Testis (tissue), 2 donors: ENCODE measurements around the gene AVPR2.

ENCODE experiments used
- POLR2A ChIP-seq: fragments of 450-650 bp; IDR thresholded peaks from one replicate; pipeline ENCODE4 v1.6.1; 2017; ENCODE audit warnings: antibody characterized with exemption, mild to moderate bottlenecking, moderate library complexity
- TF ChIP-seq, protein P1 (sequence below), 3 experiments: fragments of 450-650 bp in 2 of 3; fragments of 200-600 bp in 1 of 3; sonication (generic) in 1 of 3; IDR thresholded peaks; one replicate each; pipeline ENCODE4 v1.5.1; 2016 to 2019; ENCODE audit warnings: antibody characterized with exemption in 3 of 3, mild to moderate bottlenecking in 2 of 3, moderate library complexity in 1 of 3

GRCh38 chrX:153903238-153903980 is 1.1 kb upstream of the AVPR2 start:
- TF ChIP-seq, protein P1, sequence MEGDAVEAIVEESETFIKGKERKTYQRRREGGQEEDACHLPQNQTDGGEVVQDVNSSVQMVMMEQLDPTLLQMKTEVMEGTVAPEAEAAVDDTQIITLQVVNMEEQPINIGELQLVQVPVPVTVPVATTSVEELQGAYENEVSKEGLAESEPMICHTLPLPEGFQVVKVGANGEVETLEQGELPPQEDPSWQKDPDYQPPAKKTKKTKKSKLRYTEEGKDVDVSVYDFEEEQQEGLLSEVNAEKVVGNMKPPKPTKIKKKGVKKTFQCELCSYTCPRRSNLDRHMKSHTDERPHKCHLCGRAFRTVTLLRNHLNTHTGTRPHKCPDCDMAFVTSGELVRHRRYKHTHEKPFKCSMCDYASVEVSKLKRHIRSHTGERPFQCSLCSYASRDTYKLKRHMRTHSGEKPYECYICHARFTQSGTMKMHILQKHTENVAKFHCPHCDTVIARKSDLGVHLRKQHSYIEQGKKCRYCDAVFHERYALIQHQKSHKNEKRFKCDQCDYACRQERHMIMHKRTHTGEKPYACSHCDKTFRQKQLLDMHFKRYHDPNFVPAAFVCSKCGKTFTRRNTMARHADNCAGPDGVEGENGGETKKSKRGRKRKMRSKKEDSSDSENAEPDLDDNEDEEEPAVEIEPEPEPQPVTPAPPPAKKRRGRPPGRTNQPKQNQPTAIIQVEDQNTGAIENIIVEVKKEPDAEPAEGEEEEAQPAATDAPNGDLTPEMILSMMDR (IDR thresholded peaks at IDR 0.05): no peak
- TF ChIP-seq POLR2A: no peak
